ENCODE results near the gene RALGDS.

DNA sequence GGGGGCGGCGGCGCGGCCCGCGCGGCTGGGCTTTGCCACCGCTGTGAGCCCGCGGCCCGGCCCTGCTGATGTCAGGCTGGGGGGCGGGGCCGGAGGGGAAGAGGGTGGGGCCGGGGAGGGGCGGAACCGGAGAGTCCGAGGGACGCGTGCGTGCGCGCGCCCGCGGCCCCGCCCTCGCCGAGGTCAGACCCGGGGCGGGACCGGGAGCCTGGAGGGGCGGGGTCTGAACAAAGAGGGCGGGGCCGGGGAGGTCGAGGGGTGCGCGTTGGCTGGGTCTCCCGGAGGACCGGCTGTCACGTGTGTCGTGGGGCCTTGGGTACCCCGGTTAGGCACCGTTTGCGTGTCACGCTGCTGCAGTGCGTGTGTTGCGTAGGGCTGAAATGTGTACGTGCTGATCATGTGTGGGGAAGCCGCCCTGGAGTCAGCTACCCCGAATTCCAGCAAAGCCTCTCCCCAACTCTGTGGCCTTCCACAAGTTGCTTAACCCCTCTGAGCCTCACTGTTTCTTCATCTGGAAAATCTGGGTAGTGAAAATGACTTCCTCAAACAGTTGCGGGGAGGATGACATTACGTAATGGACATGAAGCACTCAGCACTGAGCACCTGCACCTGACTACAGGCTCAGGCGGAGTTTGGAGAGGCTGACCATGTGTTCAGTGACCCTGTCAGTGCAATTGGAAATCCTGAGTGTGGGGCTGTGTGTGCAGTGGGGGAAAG lies at the start of gene RALGDS:
- TF ChIP-seq, protein P1, sequence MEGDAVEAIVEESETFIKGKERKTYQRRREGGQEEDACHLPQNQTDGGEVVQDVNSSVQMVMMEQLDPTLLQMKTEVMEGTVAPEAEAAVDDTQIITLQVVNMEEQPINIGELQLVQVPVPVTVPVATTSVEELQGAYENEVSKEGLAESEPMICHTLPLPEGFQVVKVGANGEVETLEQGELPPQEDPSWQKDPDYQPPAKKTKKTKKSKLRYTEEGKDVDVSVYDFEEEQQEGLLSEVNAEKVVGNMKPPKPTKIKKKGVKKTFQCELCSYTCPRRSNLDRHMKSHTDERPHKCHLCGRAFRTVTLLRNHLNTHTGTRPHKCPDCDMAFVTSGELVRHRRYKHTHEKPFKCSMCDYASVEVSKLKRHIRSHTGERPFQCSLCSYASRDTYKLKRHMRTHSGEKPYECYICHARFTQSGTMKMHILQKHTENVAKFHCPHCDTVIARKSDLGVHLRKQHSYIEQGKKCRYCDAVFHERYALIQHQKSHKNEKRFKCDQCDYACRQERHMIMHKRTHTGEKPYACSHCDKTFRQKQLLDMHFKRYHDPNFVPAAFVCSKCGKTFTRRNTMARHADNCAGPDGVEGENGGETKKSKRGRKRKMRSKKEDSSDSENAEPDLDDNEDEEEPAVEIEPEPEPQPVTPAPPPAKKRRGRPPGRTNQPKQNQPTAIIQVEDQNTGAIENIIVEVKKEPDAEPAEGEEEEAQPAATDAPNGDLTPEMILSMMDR (IDR thresholded peaks at IDR 0.05): no peak
- no peak for TF ChIP-seq POLR2A (IDR thresholded peaks at IDR 0.05)
